Parathyroid adenoma (tissue), 2 donors: Measurements from ENCODE around the gene ROPN1.

ENCODE experiments used
- H2AFZ ChIP-seq: fragments of 300-600 bp; sonication (generic); one replicate; pipeline ENCODE4 v1.7.0; 2017; ENCODE audit warnings: antibody characterized with exemption, mild to moderate bottlenecking
- H3K27ac ChIP-seq: fragments of 300-600 bp; sonication (generic); one replicate; pipeline ENCODE4 v1.7.0; 2017
- H3K27me3 ChIP-seq: fragments of 300-600 bp; sonication (generic); one replicate; pipeline ENCODE4 v1.7.0; 2017; ENCODE audit warnings: low read length; ENCODE audit not compliant: control insufficient read depth, insufficient read depth
- H3K36me3 ChIP-seq: fragments of 300-600 bp; sonication (generic); one replicate; pipeline ENCODE4 v1.7.0; 2017; ENCODE audit warnings: low read length; ENCODE audit not compliant: control insufficient read depth, insufficient read depth
- H3K4me1 ChIP-seq: fragments of 300-600 bp; sonication (generic); one replicate; pipeline ENCODE4 v1.7.0; 2017; ENCODE audit warnings: control low read depth
- H3K4me2 ChIP-seq: fragments of 300-600 bp; sonication (generic); one replicate; pipeline ENCODE4 v1.7.0; 2017; ENCODE audit warnings: low read length
- H3K4me3 ChIP-seq: fragments of 300-600 bp; sonication (generic); one replicate; pipeline ENCODE4 v1.7.0; 2017; ENCODE audit warnings: low read depth, low read length
- H3K79me2 ChIP-seq: fragments of 300-600 bp; sonication (generic); one replicate; pipeline ENCODE4 v1.7.0; 2017; ENCODE audit warnings: control low read depth
- H3K9ac ChIP-seq: fragments of 300-600 bp; sonication (generic); one replicate; pipeline ENCODE4 v1.7.0; 2017; ENCODE audit warnings: mild to moderate bottlenecking
- H3K9me3 ChIP-seq: fragments of 300-600 bp; sonication (generic); one replicate; pipeline ENCODE4 v1.7.0; 2017; ENCODE audit warnings: low read length; ENCODE audit not compliant: control insufficient read depth
- CTCF ChIP-seq: fragments of 300-600 bp; sonication (generic); IDR thresholded peaks from one replicate; pipeline ENCODE4 v1.7.0; 2017; ENCODE audit warnings: antibody characterized with exemption, mild to moderate bottlenecking
- donor health status: primary hyperparathyroidism.

ROPN1 gene

GRCh38 chr3:123951522-123952447 lies 40.1 kb downstream of the ROPN1 start:
- Histone ChIP-seq H3K27me3 (no peaks in the 10 kb centered on the region), H3K4me2 (no peak overlapping the region), H3K9ac (no peak overlapping the region), H2AFZ (no peak overlapping the region), H3K4me3 (no peak overlapping the region), H3K9me3 (no peaks in the 10 kb centered on the region), H3K79me2 (no peaks in the 10 kb centered on the region), H3K4me1 (no peaks in the 10 kb centered on the region), H3K36me3 (no peaks in the 10 kb centered on the region), H3K27ac (no peak overlapping the region)
- no peak for TF ChIP-seq CTCF

GRCh38 chr3:123949641-123950040 lies 42.3 kb downstream of the ROPN1 start:
- no peaks in the 10 kb centered on the region for H3K4me1 ChIP-seq
- no peak overlapping the region for H3K27ac ChIP-seq
- no peak for TF ChIP-seq CTCF
- no peaks in the 10 kb centered on the region for H3K36me3 ChIP-seq
- H3K9me3 ChIP-seq: no peaks in the 10 kb centered on the region
- H3K9ac ChIP-seq: no peak overlapping the region
- H3K4me2 ChIP-seq: no peak overlapping the region
- H3K4me3 ChIP-seq: no peak overlapping the region
- no peaks in the 10 kb centered on the region for H3K27me3 ChIP-seq
- no peak overlapping the region for H2AFZ ChIP-seq
- H3K79me2 ChIP-seq: no peaks in the 10 kb centered on the region

- H3K27ac ChIP-seq: no peak overlapping the region
- H2AFZ ChIP-seq: no peak overlapping the region
- H3K9me3 ChIP-seq: no peaks in the 10 kb centered on the region
- H3K79me2 ChIP-seq: no peaks in the 10 kb centered on the region
- H3K4me2 ChIP-seq: no peak overlapping the region
- H3K4me3 ChIP-seq: no peak overlapping the region
- no peaks in the 10 kb centered on the region for H3K36me3 ChIP-seq
- no peak overlapping the region for H3K9ac ChIP-seq
- TF ChIP-seq CTCF: no peak
- H3K4me1 ChIP-seq: no peaks in the 10 kb centered on the region
- no peaks in the 10 kb centered on the region for H3K27me3 ChIP-seq
Observed at GRCh38 chr3:123948449-123948848, 43.5 kb downstream of the ROPN1 start.

- H3K4me3 ChIP-seq: no peak overlapping the region
- H3K27me3 ChIP-seq: no peaks in the 10 kb centered on the region
- H3K4me1 ChIP-seq: no peaks in the 10 kb centered on the region
- no peak overlapping the region for H2AFZ ChIP-seq
- no peaks in the 10 kb centered on the region for H3K9me3 ChIP-seq
- H3K27ac ChIP-seq: no peak overlapping the region
- no peak overlapping the region for H3K4me2 ChIP-seq
- no peaks in the 10 kb centered on the region for H3K36me3 ChIP-seq
- no peak overlapping the region for H3K9ac ChIP-seq
- no peaks in the 10 kb centered on the region for H3K79me2 ChIP-seq
- TF ChIP-seq CTCF: no peak
Observed at GRCh38 chr3:123947482-123947881, 44.4 kb downstream of the ROPN1 start.

GRCh38 chr3:123941542-123941941 lies 50.4 kb downstream of the ROPN1 start:
- Histone ChIP-seq H3K79me2 (no peaks in the 10 kb centered on the region), H3K27me3 (no peaks in the 10 kb centered on the region), H2AFZ (no peak overlapping the region), H3K9me3 (no peaks in the 10 kb centered on the region), H3K27ac (no peak overlapping the region), H3K36me3 (no peaks in the 10 kb centered on the region), H3K4me3 (no peak overlapping the region), H3K4me2 (no peak overlapping the region), H3K9ac (no peak overlapping the region), H3K4me1 (no peaks in the 10 kb centered on the region)
- no peak for TF ChIP-seq CTCF
